Thyroid gland (tissue), 4 donors: ENCODE data around the gene VOPP1.

ENCODE experiments used
- CTCF ChIP-seq, 6 experiments: fragments of 200-600 bp in 3 of 6; fragments of 450-650 bp in 3 of 6; sonication (generic) in 3 of 6; IDR thresholded peaks; one replicate each; pipeline ENCODE4 v1.5.1; 2016 to 2019; ENCODE audit warnings: antibody characterized with exemption in 6 of 6, mild to moderate bottlenecking in 2 of 6, inconsistent platforms in 1 of 6, moderate library complexity in 1 of 6
- POLR2A ChIP-seq, 2 donors: fragments of 450-650 bp; IDR thresholded peaks; one replicate each; pipeline ENCODE4 v1.6.1; 2017; ENCODE audit warnings: antibody characterized with exemption in 2 of 2, mild to moderate bottlenecking in 2 of 2, moderate library complexity in 1 of 2

GRCh38 chr7:55520426-55521140 is 51.7 kb downstream of the VOPP1 start:
- TF ChIP-seq CTCF (IDR thresholded peaks at IDR 0.05) (no peak), POLR2A (IDR thresholded peaks at IDR 0.05) (no peak)
